Measurements from ENCODE around the gene BCKDHB.

The BCKDHB gene

GRCh38 chr6:80366714-80367113 lies 260.2 kb downstream of the BCKDHB start:
- no peak overlapping the region for H2AK5ac ChIP-seq (ENCODE audit: low read length)
- no peaks in the 10 kb centered on the region for H3K79me2 ChIP-seq (ENCODE audit: control insufficient read depth, insufficient read depth, low read length)
- no peak overlapping the region for H2BK15ac ChIP-seq (replicated peaks; ENCODE audit: low read depth)
- no peak overlapping the region for H3K56ac ChIP-seq (ENCODE audit: low read length)
- no peak overlapping the region for H3K4me2 ChIP-seq (ENCODE audit: low read length)
- no peak overlapping the region for H3K23ac ChIP-seq (ENCODE audit: low read length)
- H2BK5ac ChIP-seq (ENCODE audit: low read length): no peak overlapping the region
- H3K18ac ChIP-seq (ENCODE audit: low read length): no peak overlapping the region
- no peak overlapping the region for H4K5ac ChIP-seq (ENCODE audit: low read length)
- H4K8ac ChIP-seq (ENCODE audit: low read depth, low read length): no peak overlapping the region
- no peaks in the 10 kb centered on the region for H3K36me3 ChIP-seq (ENCODE audit: control insufficient read depth, insufficient read depth, low read length)
- H3K4me1 ChIP-seq (ENCODE audit: control insufficient read depth, low read depth, low read length): no peaks in the 10 kb centered on the region
- no peak overlapping the region for H3K4ac ChIP-seq (ENCODE audit: low read depth, low read length)
- no peaks in the 10 kb centered on the region for H3K79me1 ChIP-seq (ENCODE audit: low read length)
- no peak overlapping the region for H3K27ac ChIP-seq (ENCODE audit: low read depth, low read length)
- no peak overlapping the region for H3K4me3 ChIP-seq (ENCODE audit: low read length)
- H3K27me3 ChIP-seq (ENCODE audit: insufficient read depth, low read length, poor library complexity): no peaks in the 10 kb centered on the region
- H3K9ac ChIP-seq (ENCODE audit: low read length): no peak overlapping the region
- H2BK120ac ChIP-seq (ENCODE audit: low read depth, low read length): no peak overlapping the region
- no peak for DNase-seq

DNA sequence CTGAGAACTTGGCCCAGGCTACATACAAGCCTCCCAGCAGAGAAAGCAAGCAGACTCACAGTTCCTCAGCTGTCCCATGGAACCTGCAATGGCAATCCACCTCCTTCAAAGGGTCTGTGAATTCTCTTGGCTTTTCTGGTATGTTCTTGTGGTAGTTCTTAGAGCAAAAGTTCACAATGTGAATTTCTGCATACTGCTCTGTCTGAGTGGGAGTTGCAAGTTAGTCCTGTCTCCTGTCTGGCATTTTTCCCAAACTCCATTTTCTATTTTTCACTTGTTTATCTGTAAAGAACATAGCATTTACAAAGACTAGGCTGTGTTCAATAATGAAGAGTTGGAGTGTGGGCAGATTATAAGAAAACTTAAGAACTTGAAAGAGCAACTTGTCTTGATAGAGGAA lies 269.9 kb downstream of the BCKDHB start:
- no peak overlapping the region for H3K56ac ChIP-seq (ENCODE audit: low read length)
- no peak overlapping the region for H4K5ac ChIP-seq (ENCODE audit: low read length)
- H3K4ac ChIP-seq (ENCODE audit: low read depth, low read length): no peak overlapping the region
- no peaks in the 10 kb centered on the region for H3K4me1 ChIP-seq (ENCODE audit: control insufficient read depth, low read depth, low read length)
- no peak overlapping the region for H2AK5ac ChIP-seq (ENCODE audit: low read length)
- H3K79me2 ChIP-seq (ENCODE audit: control insufficient read depth, insufficient read depth, low read length): no peaks in the 10 kb centered on the region
- no peak for DNase-seq
- no peaks in the 10 kb centered on the region for H3K79me1 ChIP-seq (ENCODE audit: low read length)
- H3K23ac ChIP-seq (ENCODE audit: low read length): no peak overlapping the region
- no peak overlapping the region for H2BK120ac ChIP-seq (ENCODE audit: low read depth, low read length)
- H2BK5ac ChIP-seq (ENCODE audit: low read length): no peak overlapping the region
- H3K27me3 ChIP-seq (ENCODE audit: insufficient read depth, low read length, poor library complexity): no peaks in the 10 kb centered on the region
- H2BK15ac ChIP-seq (replicated peaks; ENCODE audit: low read depth): no peak overlapping the region
- H4K8ac ChIP-seq (ENCODE audit: low read depth, low read length): no peak overlapping the region
- no peak overlapping the region for H3K27ac ChIP-seq (ENCODE audit: low read depth, low read length)
- H3K4me2 ChIP-seq (ENCODE audit: low read length): no peak overlapping the region
- H3K4me3 ChIP-seq (ENCODE audit: low read length): no peak overlapping the region
- H3K18ac ChIP-seq (ENCODE audit: low read length): no peak overlapping the region
- no peaks in the 10 kb centered on the region for H3K36me3 ChIP-seq (ENCODE audit: control insufficient read depth, insufficient read depth, low read length)
- H3K9ac ChIP-seq (ENCODE audit: low read length): no peak overlapping the region

GRCh38 chr6:80380566-80380965 lies 274.1 kb downstream of the BCKDHB start:
- no peak overlapping the region for H3K23ac ChIP-seq (ENCODE audit: low read length)

GRCh38 chr6:80382811-80383210 lies 276.3 kb downstream of the BCKDHB start:
- H2BK120ac ChIP-seq (ENCODE audit: low read depth, low read length): no peak overlapping the region
- H3K79me2 ChIP-seq (ENCODE audit: control insufficient read depth, insufficient read depth, low read length): no peaks in the 10 kb centered on the region
- no peak overlapping the region for H2BK15ac ChIP-seq (replicated peaks; ENCODE audit: low read depth)
- no peak overlapping the region for H3K9ac ChIP-seq (ENCODE audit: low read length)
- no peak overlapping the region for H3K18ac ChIP-seq (ENCODE audit: low read length)
- H4K5ac ChIP-seq (ENCODE audit: low read length): no peak overlapping the region
- no peaks in the 10 kb centered on the region for H3K79me1 ChIP-seq (ENCODE audit: low read length)
- no peak overlapping the region for H4K8ac ChIP-seq (ENCODE audit: low read depth, low read length)
- no peaks in the 10 kb centered on the region for H3K36me3 ChIP-seq (ENCODE audit: control insufficient read depth, insufficient read depth, low read length)
- H3K4me1 ChIP-seq (ENCODE audit: control insufficient read depth, low read depth, low read length): no peaks in the 10 kb centered on the region
- H2BK5ac ChIP-seq (ENCODE audit: low read length): no peak overlapping the region
- H3K27me3 ChIP-seq (ENCODE audit: insufficient read depth, low read length, poor library complexity): no peaks in the 10 kb centered on the region
- H3K56ac ChIP-seq (ENCODE audit: low read length): no peak overlapping the region
- H3K27ac ChIP-seq (ENCODE audit: low read depth, low read length): no peak overlapping the region
- no peak for DNase-seq
- no peak overlapping the region for H3K4ac ChIP-seq (ENCODE audit: low read depth, low read length)
- no CpG with 5 or more reads among the region's 2 CpGs for WGBS (ENCODE audit: extremely low coverage, insufficient coverage, low lambda C conversion rate)
- no peak overlapping the region for H3K23ac ChIP-seq (ENCODE audit: low read length)
- no peak overlapping the region for H3K4me3 ChIP-seq (ENCODE audit: low read length)
- H3K4me2 ChIP-seq (ENCODE audit: low read length): no peak overlapping the region
- no peak overlapping the region for H2AK5ac ChIP-seq (ENCODE audit: low read length)

More at GRCh38 chr6:80380566-80380965, 274.1 kb downstream of the BCKDHB start:
- no peak overlapping the region for H3K56ac ChIP-seq (ENCODE audit: low read length)
- no CpG with 5 or more reads among the region's 1 CpG for WGBS (ENCODE audit: extremely low coverage, insufficient coverage, low lambda C conversion rate)
- H3K36me3 ChIP-seq (ENCODE audit: control insufficient read depth, insufficient read depth, low read length): no peaks in the 10 kb centered on the region
- no peak overlapping the region for H3K4ac ChIP-seq (ENCODE audit: low read depth, low read length)
- no peak overlapping the region for H2BK15ac ChIP-seq (replicated peaks; ENCODE audit: low read depth)
- DNase-seq: no peak
- H2AK5ac ChIP-seq (ENCODE audit: low read length): no peak overlapping the region
- H2BK5ac ChIP-seq (ENCODE audit: low read length): no peak overlapping the region
- H3K18ac ChIP-seq (ENCODE audit: low read length): no peak overlapping the region
- H4K5ac ChIP-seq (ENCODE audit: low read length): no peak overlapping the region
- no peak overlapping the region for H4K8ac ChIP-seq (ENCODE audit: low read depth, low read length)
- H3K79me2 ChIP-seq (ENCODE audit: control insufficient read depth, insufficient read depth, low read length): no peaks in the 10 kb centered on the region
- H3K79me1 ChIP-seq (ENCODE audit: low read length): no peaks in the 10 kb centered on the region
- no peak overlapping the region for H3K4me3 ChIP-seq (ENCODE audit: low read length)
- H3K27me3 ChIP-seq (ENCODE audit: insufficient read depth, low read length, poor library complexity): no peaks in the 10 kb centered on the region
- no peak overlapping the region for H3K4me2 ChIP-seq (ENCODE audit: low read length)
- H2BK120ac ChIP-seq (ENCODE audit: low read depth, low read length): no peak overlapping the region
- H3K4me1 ChIP-seq (ENCODE audit: control insufficient read depth, low read depth, low read length): no peaks in the 10 kb centered on the region
- H3K27ac ChIP-seq (ENCODE audit: low read depth, low read length): no peak overlapping the region
- no peak overlapping the region for H3K9ac ChIP-seq (ENCODE audit: low read length)

- no peak overlapping the region for H3K23ac ChIP-seq (ENCODE audit: low read length)
- H2AK5ac ChIP-seq (ENCODE audit: low read length): no peak overlapping the region
- H3K79me2 ChIP-seq (ENCODE audit: control insufficient read depth, insufficient read depth, low read length): no peaks in the 10 kb centered on the region
- DNase-seq: no peak
- H4K8ac ChIP-seq (ENCODE audit: low read depth, low read length): no peak overlapping the region
- no peaks in the 10 kb centered on the region for H3K4me1 ChIP-seq (ENCODE audit: control insufficient read depth, low read depth, low read length)
- H3K9ac ChIP-seq (ENCODE audit: low read length): no peak overlapping the region
- H2BK15ac ChIP-seq (replicated peaks; ENCODE audit: low read depth): no peak overlapping the region
- no peak overlapping the region for H3K27ac ChIP-seq (ENCODE audit: low read depth, low read length)
- no peak overlapping the region for H3K4ac ChIP-seq (ENCODE audit: low read depth, low read length)
- no peak overlapping the region for H3K4me2 ChIP-seq (ENCODE audit: low read length)
- no peak overlapping the region for H4K5ac ChIP-seq (ENCODE audit: low read length)
- no peaks in the 10 kb centered on the region for H3K36me3 ChIP-seq (ENCODE audit: control insufficient read depth, insufficient read depth, low read length)
- H3K56ac ChIP-seq (ENCODE audit: low read length): no peak overlapping the region
- WGBS (ENCODE audit: extremely low coverage, insufficient coverage, low lambda C conversion rate): no CpG with 5 or more reads among the region's 3 CpGs
- H3K4me3 ChIP-seq (ENCODE audit: low read length): no peak overlapping the region
- no peak overlapping the region for H2BK120ac ChIP-seq (ENCODE audit: low read depth, low read length)
- no peaks in the 10 kb centered on the region for H3K79me1 ChIP-seq (ENCODE audit: low read length)
- H3K18ac ChIP-seq (ENCODE audit: low read length): no peak overlapping the region
- H2BK5ac ChIP-seq (ENCODE audit: low read length): no peak overlapping the region
- H3K27me3 ChIP-seq (ENCODE audit: insufficient read depth, low read length, poor library complexity): no peaks in the 10 kb centered on the region
Measured at GRCh38 chr6:80388507-80388906, 282.0 kb downstream of the BCKDHB start.

Data from mesendoderm (in vitro differentiated cells).